ENCODE measurements around the gene JMJD7. TPM values are rescaled to one million over a fixed set of nuclear protein-coding genes. Genes with fewer than 3 reads are reported as not detected.

Gene JMJD7
- total RNA-seq, 4 donors from 2014 or later, result 20.4 to 36.9 (median 30.5) TPM

GRCh38 chr15:41857316-41857715, 29.4 kb downstream of the JMJD7 start:
- Histone ChIP-seq H3K4me1 (peaks cover 0 to 61% (median 0%) of the 10 kb centered on the region in 3 donors), H3K27me3 (peaks cover 0 to 51% (median 0%) of the 10 kb centered on the region in 4 donors), H3K27ac (no peak overlapping the region), H3K4me3 (no peak overlapping the region), H3K9me3 (no peaks in the 10 kb centered on the region), H3K36me3 (no peaks in the 10 kb centered on the region)
- intact Hi-C loops (cut with DNase I), result no loop called here
- TF ChIP-seq POLR2A (IDR thresholded peaks at IDR 0.05), result no peak
- no peak for TF ChIP-seq CTCF (IDR thresholded peaks at IDR 0.05)
- DNase-seq, result no peak
- 54 to 60% methylated on average over 2 of the region's 9 CpGs for WGBS, 2 donors

- intact Hi-C loops (cut with DNase I), result no loop called here
- Histone ChIP-seq H3K4me1 (peaks cover 0 to 47% (median 0%) of the 10 kb centered on the region in 3 donors), H3K9me3 (no peaks in the 10 kb centered on the region), H3K27ac (no peak overlapping the region), H3K27me3 (peaks cover 0 to 37% (median 0%) of the 10 kb centered on the region in 4 donors), H3K36me3 (no peaks in the 10 kb centered on the region), H3K4me3 (no peak overlapping the region)
- WGBS, 2 donors, result 57 to 65% methylated on average over 4 to 5 of the region's 15 CpGs
- TF ChIP-seq CTCF (IDR thresholded peaks at IDR 0.05) (peak in 1 of 6 experiments; percentile 32), POLR2A (IDR thresholded peaks at IDR 0.05) (no peak)
- DNase-seq, result no peak
These were observed 30.9 kb downstream of the JMJD7 start for GRCh38 chr15:41858756-41859155.

- H3K4me1 ChIP-seq, result peaks cover 0 to 32% (median 0%) of the 10 kb centered on the region in 3 donors
- WGBS, 2 donors, result 56 to 66% methylated on average over 5 to 7 of the region's 15 CpGs
- H3K36me3 ChIP-seq, result no peaks in the 10 kb centered on the region
- TF ChIP-seq POLR2A (IDR thresholded peaks at IDR 0.05) (no peak), CTCF (IDR thresholded peaks at IDR 0.05) (no peak)
- H3K4me3 ChIP-seq, result no peak overlapping the region
- no peaks in the 10 kb centered on the region for H3K9me3 ChIP-seq
- intact Hi-C loops (cut with DNase I), result no loop called here
- no peak overlapping the region for H3K27ac ChIP-seq
- H3K27me3 ChIP-seq, result peaks cover 0 to 22% (median 0%) of the 10 kb centered on the region in 4 donors
- DNase-seq, result no peak
These were observed 32.3 kb downstream of the JMJD7 start for GRCh38 chr15:41860049-41860828.

- TF ChIP-seq CTCF (IDR thresholded peaks at IDR 0.05) (no peak), POLR2A (IDR thresholded peaks at IDR 0.05) (no peak)
- Histone ChIP-seq H3K4me1 (peaks cover 0 to 24% (median 0%) of the 10 kb centered on the region in 3 donors), H3K27me3 (peaks cover 0 to 9% (median 0%) of the 10 kb centered on the region in 4 donors), H3K9me3 (no peaks in the 10 kb centered on the region), H3K36me3 (no peaks in the 10 kb centered on the region), H3K27ac (no peak overlapping the region), H3K4me3 (no peak overlapping the region)
- intact Hi-C loops (cut with DNase I), result no loop called here
- WGBS, 2 donors, result 91 to 92% methylated on average over 11 to 12 of the region's 18 CpGs
- DNase-seq, result no peak
These were observed 34.0 kb downstream of the JMJD7 start for GRCh38 chr15:41861736-41862356.

GRCh38 chr15:41862515-41863116, 34.7 kb downstream of the JMJD7 start:
- Histone ChIP-seq H3K27me3 (peaks cover 0 to 3% (median 0%) of the 10 kb centered on the region in 4 donors), H3K4me3 (no peak overlapping the region), H3K4me1 (peaks cover 0 to 24% (median 0%) of the 10 kb centered on the region in 3 donors), H3K9me3 (no peaks in the 10 kb centered on the region), H3K36me3 (no peaks in the 10 kb centered on the region), H3K27ac (no peak overlapping the region)
- TF ChIP-seq POLR2A (IDR thresholded peaks at IDR 0.05), result no peak
- TF ChIP-seq CTCF (IDR thresholded peaks at IDR 0.05), result no peak
- intact Hi-C loops (cut with DNase I), result no loop called here
- WGBS, 2 donors, result 80 to 82% methylated on average over 7 to 10 of the region's 19 CpGs
- no peak for DNase-seq
